Measurements from ENCODE around the gene UGT1A4. TPM values are rescaled to one million over a fixed set of nuclear protein-coding genes. Genes with fewer than 3 reads are reported as not detected.

Gene UGT1A4
- total and polyA plus RNA-seq, 2 of the 8 experiments (the other 6 are each of a cell fraction or from before 2014, with no cell fraction given), result not detected

GRCh38 chr2:233691443-233692433 lies 26.8 kb upstream of the UGT1A4 start (continued):
- TF ChIP-seq CHD7 (IDR thresholded peaks at IDR 0.05; ENCODE audit: insufficient replicate concordance, low read length), result no peak
- TF ChIP-seq USF2 (IDR thresholded peaks at IDR 0.05; ENCODE audit: low read length), result no peak
- TF ChIP-seq ZNF274 (IDR thresholded peaks at IDR 0.05; ENCODE audit: borderline replicate concordance, extremely low read depth, low read length), result no peak
- TF ChIP-seq TBP (IDR thresholded peaks at IDR 0.05; ENCODE audit: low read depth, low read length), result no peak
- TF ChIP-seq CREB1 (IDR thresholded peaks at IDR 0.05), result no peak
- no peak for TF ChIP-seq SIRT6 (IDR thresholded peaks at IDR 0.05; ENCODE audit: low read length)
